Measurements from ENCODE around the gene SINHCAF.
"Not testable (repeated sequence)": the region's sequence is repeated elsewhere in the genome, so short reads cannot be mapped to it uniquely, and the experiment has no call there.

Gene SINHCAF

DNA sequence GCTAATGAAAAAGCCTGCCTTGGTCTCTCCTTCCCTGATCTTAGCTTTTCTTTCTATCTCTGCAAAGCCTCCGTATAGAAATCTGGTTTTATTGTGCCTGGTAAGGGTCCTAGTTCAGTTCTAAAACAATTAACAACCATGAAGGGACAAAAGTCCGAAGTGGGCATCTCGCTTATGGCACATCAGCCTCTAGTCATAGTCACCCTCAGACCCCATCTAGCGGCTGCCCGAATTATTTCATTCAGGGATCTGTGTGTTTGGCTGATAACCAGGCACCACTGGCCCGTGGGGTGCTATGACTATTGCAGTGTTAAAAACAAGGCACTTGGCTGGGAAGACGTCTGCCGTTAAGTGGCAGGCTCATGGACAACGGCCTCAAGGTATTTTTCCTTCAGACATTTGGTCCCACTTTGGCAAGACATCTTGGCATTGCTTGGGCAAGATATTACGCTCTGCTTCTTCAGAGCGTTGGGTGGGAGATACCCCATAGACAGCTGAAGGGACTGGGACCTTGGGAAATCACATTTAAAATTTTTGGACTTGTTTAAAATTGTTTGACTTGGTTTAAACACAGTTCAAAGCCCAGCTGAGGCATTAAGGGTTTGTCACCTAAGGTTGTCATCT is 87.1 kb downstream of the SINHCAF start:
- Histone ChIP-seq H3K4me3 (no peak overlapping the region), H3K27ac (no peak overlapping the region)

DNA sequence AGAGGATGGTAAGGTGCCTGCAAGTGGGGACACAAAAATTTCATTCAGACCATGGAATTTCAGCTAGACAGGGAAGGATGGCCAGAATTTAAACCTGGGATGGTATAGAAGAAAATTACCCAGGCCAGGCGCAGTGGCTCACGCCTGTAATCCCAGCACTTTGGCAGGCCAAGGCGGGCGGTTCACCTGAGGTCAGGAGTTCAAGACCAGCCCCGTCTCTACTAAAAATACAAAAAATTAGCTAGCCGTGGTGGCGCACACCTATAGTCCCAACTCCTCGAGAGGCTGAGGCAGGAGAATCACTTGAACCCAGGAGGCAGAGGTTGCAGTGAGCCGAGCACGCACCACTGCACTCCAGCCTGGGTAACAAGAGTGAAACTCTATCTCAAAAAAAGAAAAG is 87.6 kb downstream of the SINHCAF start:
- H3K27ac ChIP-seq, H3K4me3 ChIP-seq: not testable (repeated sequence)

DNA sequence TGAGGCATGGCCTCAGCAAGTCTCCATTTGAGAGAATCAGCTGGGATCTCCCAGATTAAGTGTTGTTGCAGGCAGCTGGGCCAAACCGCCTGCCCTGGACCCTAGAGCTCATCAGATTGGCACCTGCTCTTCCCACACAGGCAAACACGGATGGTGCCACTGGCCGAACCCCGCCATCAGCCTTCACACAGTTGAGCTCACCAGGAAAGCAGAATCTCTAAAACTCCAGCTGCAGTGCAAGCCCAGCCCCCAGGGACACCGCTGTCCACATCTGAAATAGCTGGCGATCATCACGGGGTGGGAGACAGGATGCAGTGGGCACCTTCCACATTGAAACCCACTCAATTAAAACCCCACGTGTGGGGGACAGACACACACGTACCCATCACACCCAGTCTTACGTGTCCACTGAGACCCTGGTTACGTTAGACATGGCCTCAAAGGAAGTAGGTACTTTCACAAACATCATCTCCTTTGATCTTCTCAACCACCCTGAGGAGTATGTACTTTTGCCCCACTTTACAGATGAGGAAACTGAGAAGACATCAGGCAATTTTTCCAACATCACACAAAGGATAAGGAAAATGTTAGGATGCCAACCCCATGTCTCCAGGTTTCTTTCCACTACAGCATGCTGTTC is 88.8 kb downstream of the SINHCAF start:
- Histone ChIP-seq H3K4me3 (no peak overlapping the region), H3K27ac (no peak overlapping the region)

DNA sequence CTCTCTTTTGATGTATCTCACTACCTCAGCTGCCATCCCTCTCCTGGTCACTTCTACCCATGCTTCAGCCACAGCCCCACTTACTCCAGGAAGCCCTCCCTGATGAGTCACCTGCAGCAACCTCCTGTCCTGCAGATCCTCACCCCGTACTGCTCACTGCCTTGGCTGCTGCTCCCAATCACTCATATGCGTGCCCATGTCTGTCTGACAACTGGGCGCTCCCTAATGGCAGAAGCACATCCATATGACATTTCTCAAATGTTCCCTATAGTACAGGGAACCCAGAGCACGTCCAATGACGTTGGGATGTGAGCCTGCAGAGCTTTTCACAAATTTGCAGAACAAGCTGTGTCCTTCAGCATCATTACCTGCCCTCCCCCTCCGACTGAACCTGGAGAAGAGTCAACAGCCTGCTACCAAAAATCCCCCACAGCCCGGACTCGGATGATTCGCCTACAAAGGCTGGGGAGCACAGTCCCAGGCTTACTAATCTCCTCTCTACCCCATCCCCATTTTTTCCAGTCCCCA is 90.0 kb downstream of the SINHCAF start:
- no peak overlapping the region for H3K27ac ChIP-seq

DNA sequence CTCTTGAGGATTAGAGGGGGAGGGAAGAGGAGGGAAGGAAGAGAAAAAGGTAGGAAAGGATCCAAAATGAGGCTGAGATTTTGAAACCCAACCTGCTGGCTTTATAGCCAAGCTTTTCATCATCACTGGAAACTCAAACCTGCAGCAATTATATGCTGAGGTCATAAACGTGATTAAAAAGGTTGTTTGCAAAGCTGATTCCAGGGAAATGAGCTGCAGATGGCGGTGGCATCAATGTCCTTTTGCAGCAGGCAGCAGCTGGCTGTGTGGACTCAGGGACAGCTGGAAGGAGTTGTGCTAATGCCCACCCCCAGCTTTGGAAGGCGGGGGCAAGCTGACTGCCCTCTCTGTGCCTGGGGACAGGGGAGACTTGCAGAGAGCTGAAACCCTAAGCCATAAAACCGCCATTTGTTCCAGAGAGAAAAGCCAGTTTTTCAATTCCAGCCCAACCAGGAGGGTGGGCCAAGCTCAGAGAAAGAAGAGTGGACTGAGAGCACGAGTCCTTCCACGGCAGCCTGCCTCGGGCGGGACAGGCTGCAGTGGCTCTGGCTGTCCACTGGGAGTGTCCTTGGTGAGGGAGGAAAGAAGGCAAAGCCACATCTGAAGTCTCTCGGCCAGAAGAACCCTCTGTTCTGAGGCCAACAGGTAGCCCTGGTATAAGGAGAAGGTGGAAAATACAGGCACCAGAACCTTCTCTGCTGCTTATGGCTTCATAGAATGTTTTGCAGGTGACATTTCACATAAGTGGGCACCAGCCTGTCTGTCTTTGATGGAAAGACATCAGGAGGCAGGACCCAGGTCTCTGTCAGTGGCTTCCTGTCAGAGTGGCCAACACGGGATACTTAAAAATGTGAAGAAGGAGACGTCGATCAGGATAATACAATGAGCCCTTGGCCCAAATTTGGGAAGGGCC is 90.7 kb downstream of the SINHCAF start:
- no peak overlapping the region for H3K27ac ChIP-seq

More for the DNA sequence above, 90.0 kb downstream of the SINHCAF start:
- no peak overlapping the region for H3K4me3 ChIP-seq

DNA sequence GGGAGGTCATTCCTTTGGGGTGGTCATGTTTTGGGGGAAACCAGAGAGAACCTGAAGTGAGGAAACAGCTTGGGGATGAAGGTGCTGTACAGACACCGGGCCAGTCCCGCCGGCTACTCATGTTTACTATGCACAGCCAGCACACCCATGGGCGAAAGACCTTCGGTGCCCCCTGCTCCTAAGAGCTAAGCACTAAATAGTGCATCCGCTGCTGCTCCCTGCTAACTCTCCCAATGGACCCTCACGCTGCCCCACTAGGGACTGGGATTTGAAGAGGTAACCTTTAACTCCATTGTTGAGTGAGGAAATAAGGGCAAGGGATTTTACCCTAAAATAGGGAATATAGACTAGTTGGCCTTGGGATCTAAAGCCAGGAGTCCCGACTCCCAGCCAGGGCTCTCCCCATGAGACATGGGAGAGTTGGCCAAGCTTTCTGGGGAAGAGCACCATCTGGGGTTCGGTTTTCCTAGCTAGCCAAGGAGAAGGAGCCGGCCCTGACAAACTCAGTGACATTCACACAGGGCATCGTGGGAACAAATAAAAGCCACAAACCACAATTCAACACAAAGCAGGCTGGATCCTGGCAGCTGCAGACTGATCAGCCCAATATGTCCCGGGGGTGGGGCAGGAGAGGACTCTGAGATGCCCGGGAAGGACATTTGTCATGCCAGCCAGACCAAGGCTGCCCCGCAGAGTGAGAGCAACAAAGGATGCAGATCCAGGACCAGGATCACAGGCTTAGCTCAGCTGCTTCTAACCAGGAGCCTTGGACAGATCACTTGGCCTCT is 91.7 kb downstream of the SINHCAF start:
- Histone ChIP-seq H3K27ac (no peak overlapping the region), H3K4me3 (no peak overlapping the region)

More for the DNA sequence above, 90.7 kb downstream of the SINHCAF start:
- H3K4me3 ChIP-seq = no peak overlapping the region

DNA sequence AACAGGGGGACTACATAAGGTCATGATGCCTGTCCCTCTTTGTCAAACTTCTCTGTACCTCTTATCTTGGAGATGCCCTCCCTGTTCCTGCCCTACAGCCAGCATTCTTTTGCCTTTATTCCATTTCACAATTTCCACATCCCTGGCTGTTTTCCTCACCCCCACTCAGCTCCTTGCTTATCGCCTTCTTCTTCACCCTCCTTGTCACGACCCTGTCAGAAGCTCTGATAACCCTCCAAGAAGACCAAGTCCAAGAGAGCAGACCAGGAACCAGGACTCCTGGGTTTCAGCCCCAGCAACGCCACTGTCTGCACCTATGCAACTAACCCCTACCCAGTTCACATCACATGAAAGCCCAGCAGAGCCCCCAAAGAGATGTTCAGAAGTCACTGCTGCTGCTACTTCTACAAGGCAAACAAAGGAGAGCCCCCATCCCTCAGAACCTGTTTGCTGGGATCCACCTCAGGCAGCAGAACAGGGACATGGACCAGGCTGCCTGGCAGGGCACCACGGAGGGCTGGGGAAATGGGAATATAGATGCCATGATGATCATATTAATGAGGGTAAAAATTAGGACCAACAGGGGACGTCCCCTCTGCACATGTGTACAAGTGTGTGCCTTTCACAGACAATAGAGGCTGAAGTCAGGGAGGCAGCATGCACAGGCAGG is 92.8 kb downstream of the SINHCAF start:
- no peak overlapping the region for H3K27ac ChIP-seq

DNA sequence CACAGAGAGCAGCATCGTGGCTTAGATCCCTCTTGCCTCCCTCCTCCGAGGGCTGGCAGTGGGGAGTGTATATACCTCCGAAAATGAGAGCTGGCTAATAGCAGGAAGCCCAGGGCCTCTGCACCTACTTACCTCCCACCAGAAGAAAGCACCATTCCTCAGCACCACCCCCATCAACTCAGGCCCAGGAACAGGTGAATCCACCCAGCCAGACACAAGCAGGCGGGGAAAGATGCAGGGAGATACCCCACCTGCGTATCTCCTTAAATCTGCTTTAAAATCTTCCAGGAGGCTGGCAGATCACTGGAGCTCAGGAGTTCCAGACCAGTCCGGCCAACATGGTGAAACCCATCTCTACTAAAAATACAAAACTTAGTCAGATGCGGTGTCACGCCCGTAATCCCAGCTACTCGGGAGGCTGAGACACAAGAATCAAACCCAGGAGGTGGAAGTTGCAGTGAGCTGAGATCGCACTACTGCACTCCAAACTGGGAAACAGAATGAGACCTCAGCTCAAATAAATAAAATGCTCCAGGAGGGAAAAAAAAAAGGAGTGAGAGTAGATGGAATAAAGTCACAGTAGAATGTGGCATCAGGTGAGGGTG is 93.5 kb downstream of the SINHCAF start:
- Histone ChIP-seq H3K27ac (no peak overlapping the region), H3K4me3 (no peak overlapping the region)

More for the DNA sequence above, 92.8 kb downstream of the SINHCAF start:
- H3K4me3 ChIP-seq = no peak overlapping the region

DNA sequence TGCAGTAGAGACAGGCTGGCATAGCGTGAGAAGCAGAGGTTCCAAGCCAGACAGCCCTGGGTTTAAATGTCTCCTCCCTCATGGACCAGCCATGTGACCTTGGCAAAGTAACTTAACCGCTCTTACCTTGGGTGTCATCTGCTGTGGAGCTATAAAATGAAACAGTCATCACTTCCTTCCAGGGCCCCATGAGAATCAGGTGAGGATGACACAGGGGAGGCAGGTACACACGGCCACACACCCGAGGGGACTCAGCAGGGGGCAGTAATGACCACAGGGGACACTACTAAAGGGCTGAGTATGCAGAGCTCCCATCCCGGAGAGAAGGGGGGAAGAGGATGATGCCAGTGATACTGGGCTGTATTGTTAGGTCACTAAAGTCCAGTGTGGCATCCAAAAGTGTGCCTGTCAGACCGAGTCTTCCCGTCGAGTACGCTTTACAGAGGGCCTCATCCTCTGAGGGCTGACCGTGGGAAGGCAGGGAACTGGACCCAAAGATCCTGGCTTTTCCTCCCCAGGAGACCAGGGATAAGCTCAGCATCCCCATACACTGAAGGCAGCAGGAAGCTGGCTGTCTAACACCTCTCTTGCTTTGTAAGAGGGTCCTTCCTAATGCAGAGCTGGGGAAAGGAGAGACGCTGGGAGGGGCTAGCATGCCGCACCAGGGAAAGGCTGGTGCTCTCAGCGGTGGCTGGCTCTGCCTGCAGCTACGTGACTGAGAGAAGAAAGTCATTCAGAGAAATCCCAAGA is 94.2 kb downstream of the SINHCAF start:
- H3K27ac ChIP-seq = no peak overlapping the region

More for the DNA sequence above, 94.2 kb downstream of the SINHCAF start:
- no peak overlapping the region for H3K4me3 ChIP-seq
